ENCODE measurements around the gene ADCY4. TPM values are rescaled to one million over a fixed set of nuclear protein-coding genes. Genes with fewer than 3 reads are reported as not detected.

The ADCY4 gene
- total RNA-seq, 1 experiment from 2014 or later = 0.86 TPM

DNA sequence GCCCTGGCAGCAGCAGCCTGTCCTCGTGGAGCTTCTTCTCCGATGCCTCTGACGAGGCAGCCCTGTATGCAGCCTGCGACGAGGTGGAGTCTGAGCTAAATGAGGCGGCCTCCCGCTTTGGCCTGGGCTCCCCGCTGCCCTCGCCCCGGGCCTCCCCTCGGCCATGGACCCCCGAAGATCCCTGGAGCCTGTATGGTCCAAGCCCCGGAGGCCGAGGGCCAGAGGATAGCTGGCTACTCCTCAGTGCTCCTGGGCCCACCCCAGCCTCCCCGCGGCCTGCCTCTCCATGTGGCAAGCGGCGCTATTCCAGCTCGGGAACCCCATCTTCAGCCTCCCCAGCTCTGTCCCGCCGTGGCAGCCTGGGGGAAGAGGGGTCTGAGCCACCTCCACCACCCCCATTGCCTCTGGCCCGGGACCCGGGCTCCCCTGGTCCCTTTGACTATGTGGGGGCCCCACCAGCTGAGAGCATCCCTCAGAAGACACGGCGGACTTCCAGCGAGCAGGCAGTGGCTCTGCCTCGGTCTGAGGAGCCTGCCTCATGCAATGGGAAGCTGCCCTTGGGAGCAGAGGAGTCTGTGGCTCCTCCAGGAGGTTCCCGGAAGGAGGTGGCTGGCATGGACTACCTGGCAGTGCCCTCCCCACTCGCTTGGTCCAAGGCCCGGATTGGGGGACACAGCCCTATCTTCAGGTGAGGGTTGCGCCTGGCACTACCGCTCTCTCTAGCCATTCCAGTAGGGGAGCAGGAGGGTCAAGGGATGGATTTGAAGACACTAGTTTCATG is 35.2 kb upstream of the ADCY4 start (continued):
- TF ChIP-seq ZBTB33 (IDR thresholded peaks at IDR 0.05; ENCODE audit: extremely low read depth, insufficient replicate concordance, low read length) = no peak

GRCh38 chr14:24369463-24369862 is 34.6 kb upstream of the ADCY4 start:
- BruUV-seq (replicated peaks) = no TSS peak
- H3K79me2 ChIP-seq (ENCODE audit: insufficient read depth, low read length) = no peaks in the 10 kb centered on the region
- H3K9me3 ChIP-seq (ENCODE audit: control insufficient read depth in 1 of 2, insufficient read depth in 1 of 2, low read depth in 1 of 2, low read length in 2 of 2) = no peaks in the 10 kb centered on the region
- CTCF ChIA-PET = interaction anchor here (2.4 kb wide), 1 partner anchor 62 kb away, joined by 11 read pairs; no protein-coding TSS in a partner anchor
- intact Hi-C loops (cut with micrococcal nuclease) = no loop called here
- H3K9ac ChIP-seq (ENCODE audit: low read length) = no peak overlapping the region
- no peak overlapping the region for H3K4me2 ChIP-seq (ENCODE audit: low read length)
- peaks cover 15 to 33% of the 10 kb centered on the region in 2 experiments for H3K4me1 ChIP-seq (ENCODE audit: control insufficient read depth in 1 of 2, insufficient read depth in 2 of 2, low read length in 2 of 2)
- H3K9me2 ChIP-seq (ENCODE audit: insufficient read depth) = no peaks in the 10 kb centered on the region
- RAD21 ChIA-PET (ENCODE audit: low non-redundant PET in 1 of 2, low total read pairs in 2 of 2, uncharacterized antibody in 2 of 2, unreplicated experiment in 2 of 2) = no interaction called here
- TF ChIP-seq POLR2A (IDR thresholded peaks at IDR 0.05; ENCODE audit: borderline replicate concordance, extremely low read depth, insufficient read depth, insufficient read length) (no peak), EZH2phosphoT487 (IDR thresholded peaks at IDR 0.05; ENCODE audit: borderline replicate concordance) (no peak), SRF (IDR thresholded peaks at IDR 0.05; ENCODE audit: low read depth) (no peak), POLR2AphosphoS5 (IDR thresholded peaks at IDR 0.05; ENCODE audit: low read depth, low read length) (no peak), REST (IDR thresholded peaks at IDR 0.05; ENCODE audit: low read depth) (no peak)
- H3K27me3 ChIP-seq (ENCODE audit: insufficient read depth, low read length) = no peaks in the 10 kb centered on the region
- POLR2A ChIA-PET = interaction anchor here (2.4 kb wide), 1 partner anchor 61 kb away, joined by 7 read pairs; the partner anchor contains the start of genes CBLN3 and KHNYN
- no peak for ATAC-seq
- H2AFZ ChIP-seq (ENCODE audit: low read depth, low read length, poor library complexity, severe bottlenecking) = no peak overlapping the region
- no peak for DNase-seq (ENCODE audit: low read depth, low spot score)
- H3K4me3 ChIP-seq (replicated peaks in 1 of 2; ENCODE audit: low read depth in 1 of 2, low read length in 2 of 2) = no peak overlapping the region
- H3K27ac ChIP-seq (ENCODE audit: low read depth, low read length) = no peak overlapping the region; the same call in 1 of the 2 replicates
- no peaks in the 10 kb centered on the region for H3K36me3 ChIP-seq (ENCODE audit: control insufficient read depth in 1 of 2, insufficient read depth in 2 of 2, low read length in 2 of 2)
- H4K20me1 ChIP-seq (ENCODE audit: insufficient read depth) = no peaks in the 10 kb centered on the region
